Inflammatory macrophage treated with lipopolysaccharide for 1 hour (primary cell): ENCODE data around the gene PARP12.
"Not testable (repeated sequence)": the region's sequence is repeated elsewhere in the genome, so short reads cannot be mapped to it uniquely, and the experiment has no call there.

Experiments
- DNase-seq, 2 donors: peaks; one replicate each; pipeline ENCODE4 v3.0.0-alpha.2; 2020 to 2022

The PARP12 gene, protein sequence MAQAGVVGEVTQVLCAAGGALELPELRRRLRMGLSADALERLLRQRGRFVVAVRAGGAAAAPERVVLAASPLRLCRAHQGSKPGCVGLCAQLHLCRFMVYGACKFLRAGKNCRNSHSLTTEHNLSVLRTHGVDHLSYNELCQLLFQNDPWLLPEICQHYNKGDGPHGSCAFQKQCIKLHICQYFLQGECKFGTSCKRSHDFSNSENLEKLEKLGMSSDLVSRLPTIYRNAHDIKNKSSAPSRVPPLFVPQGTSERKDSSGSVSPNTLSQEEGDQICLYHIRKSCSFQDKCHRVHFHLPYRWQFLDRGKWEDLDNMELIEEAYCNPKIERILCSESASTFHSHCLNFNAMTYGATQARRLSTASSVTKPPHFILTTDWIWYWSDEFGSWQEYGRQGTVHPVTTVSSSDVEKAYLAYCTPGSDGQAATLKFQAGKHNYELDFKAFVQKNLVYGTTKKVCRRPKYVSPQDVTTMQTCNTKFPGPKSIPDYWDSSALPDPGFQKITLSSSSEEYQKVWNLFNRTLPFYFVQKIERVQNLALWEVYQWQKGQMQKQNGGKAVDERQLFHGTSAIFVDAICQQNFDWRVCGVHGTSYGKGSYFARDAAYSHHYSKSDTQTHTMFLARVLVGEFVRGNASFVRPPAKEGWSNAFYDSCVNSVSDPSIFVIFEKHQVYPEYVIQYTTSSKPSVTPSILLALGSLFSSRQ

GRCh38 chr7:140062528-140063299 lies at the start of gene PARP12:
Gene PARP12 (minus strand): TSS chr7:140062951. CDS start chr7:140062847, 104 bp downstream.
- DNase-seq = peak; percentile 92 to 95

GRCh38 chr7:140108777-140109176 lies 46.0 kb upstream of the PARP12 start:
- not testable (repeated sequence) for DNase-seq

- no peak for DNase-seq
These were observed 33.7 kb upstream of the PARP12 start for GRCh38 chr7:140096459-140096858.

- no peak for DNase-seq
These were observed 30.6 kb upstream of the PARP12 start for GRCh38 chr7:140093375-140093774.

DNA sequence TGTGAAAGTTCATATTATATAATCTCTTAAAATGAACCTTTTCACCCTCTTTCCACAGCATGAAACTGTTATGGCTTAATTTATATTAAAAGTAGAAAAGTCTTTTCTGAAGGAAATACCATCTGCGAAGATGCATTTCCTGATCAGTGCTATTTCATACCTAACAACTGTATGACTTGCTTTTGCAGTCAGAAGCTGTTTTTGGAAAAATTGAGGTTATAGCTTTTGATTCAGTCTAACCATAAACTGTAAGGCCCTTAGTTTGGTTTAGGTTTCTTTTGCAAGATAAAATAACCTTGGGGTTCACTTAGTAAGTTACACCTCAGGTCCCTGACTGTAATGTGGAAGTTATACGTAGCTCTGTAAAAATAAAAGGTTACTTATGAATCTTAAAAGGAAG lies 22.7 kb upstream of the PARP12 start:
- DNase-seq = no peak

DNA sequence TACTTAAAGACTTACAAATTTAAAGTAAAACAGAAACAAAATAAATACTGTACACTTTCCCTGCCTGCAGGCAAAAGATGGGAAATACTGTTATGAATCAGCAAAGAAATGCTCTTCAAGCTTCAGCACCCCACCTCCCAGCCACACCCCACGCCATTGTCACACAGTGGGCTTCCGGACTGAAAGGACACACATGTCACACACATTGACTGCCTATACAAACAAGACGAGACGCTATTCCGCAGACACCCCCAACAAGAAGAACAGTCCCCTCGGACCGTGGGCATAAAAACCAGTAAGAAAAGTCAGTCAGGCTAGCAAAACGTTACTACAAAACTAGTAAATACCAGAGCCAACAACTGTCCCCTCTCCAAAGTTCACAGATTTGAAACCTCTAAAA lies 22.2 kb upstream of the PARP12 start:
- no peak for DNase-seq

DNA sequence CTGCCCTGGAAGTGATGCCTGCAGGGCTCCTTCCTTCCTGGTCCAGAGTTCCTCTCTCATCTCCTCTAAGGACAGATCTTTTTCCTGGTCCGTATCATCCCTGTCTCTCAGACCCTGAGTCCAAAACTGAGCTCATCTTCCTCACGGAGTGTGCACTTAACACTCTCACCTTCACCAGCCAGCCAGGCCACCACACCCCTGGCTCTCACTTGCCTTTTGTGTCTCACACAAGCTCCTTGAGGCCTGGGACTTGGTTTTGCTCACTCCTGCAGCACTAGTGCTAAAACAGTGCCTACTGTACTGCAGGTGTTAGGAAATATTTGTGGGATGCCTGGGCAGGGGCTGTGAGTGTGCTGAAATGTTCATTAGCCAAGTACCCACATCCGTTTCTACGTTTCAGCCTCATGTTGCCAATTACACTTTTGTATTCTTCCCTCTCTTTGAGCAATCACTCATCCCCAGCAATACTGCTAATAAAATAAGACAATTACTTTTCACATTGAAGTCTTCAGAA lies 21.4 kb upstream of the PARP12 start:
- DNase-seq = no peak

- no peak for DNase-seq
These were observed 20.0 kb upstream of the PARP12 start for GRCh38 chr7:140082770-140083169.

GRCh38 chr7:140081774-140082425 lies 19.1 kb upstream of the PARP12 start:
- DNase-seq = no peak

DNA sequence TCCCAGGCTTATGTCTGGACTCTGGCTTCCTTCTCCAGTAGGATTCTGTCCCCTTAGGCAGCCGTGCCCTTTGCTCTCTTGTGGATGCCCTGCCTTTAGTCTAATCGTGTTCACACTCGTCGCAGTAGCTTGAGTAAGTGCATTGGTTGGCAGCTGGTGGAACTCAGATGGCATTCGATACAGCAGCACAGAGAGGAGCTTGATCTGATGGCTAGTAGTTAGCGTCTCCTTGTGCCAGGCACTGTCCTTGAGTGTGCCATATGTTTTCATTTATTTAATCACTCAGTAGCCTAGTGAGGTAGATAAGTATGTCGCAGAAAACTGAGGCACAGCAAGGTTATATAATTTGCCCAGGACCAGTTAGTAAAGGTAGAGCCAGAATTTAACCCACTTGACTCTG lies 18.2 kb upstream of the PARP12 start:
- DNase-seq = no peak

GRCh38 chr7:140079121-140079536 lies 16.4 kb upstream of the PARP12 start:
- DNase-seq = peak in 1 of 2 donors; percentile 13

DNA sequence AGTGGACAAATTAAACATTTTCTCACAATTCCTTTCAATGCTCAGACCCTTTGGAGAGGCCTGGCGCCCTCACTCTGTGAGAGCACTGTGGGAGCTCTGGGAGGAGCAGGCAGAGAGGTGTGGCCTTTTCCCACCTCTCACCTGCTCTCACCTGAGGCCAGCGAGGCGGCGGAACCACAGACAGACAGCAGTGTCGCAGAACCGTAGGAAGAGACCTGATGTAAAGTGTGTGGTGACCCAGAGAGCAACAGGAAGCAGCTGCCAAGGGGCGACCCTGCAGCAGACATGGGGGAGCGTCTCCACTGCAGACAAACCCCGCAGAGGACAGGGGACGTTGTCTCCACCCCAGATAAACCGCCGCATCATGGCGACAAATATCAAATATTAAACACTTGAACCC lies 15.6 kb upstream of the PARP12 start:
- DNase-seq = no peak

DNA sequence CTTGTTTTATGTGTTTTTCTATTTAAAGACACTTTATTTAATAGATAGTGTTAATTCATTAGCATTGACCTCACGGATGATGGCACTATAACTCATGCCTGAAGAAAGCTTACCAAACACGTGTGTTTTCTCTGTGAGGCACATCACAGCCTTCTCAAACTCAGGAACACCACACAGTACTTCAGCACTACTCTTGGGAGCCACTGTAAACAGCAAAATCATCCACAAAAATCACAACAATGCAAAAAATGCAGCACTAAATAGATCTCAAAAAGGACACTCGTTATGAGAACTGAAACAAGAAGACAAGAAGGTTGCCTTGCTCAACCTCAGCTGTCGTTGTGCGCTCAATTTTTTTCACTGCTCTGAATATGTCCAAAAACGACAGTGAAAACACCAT lies 12.0 kb upstream of the PARP12 start:
- DNase-seq = no peak

GRCh38 chr7:140070546-140070945 lies 7.8 kb upstream of the PARP12 start:
- DNase-seq = no peak

DNA sequence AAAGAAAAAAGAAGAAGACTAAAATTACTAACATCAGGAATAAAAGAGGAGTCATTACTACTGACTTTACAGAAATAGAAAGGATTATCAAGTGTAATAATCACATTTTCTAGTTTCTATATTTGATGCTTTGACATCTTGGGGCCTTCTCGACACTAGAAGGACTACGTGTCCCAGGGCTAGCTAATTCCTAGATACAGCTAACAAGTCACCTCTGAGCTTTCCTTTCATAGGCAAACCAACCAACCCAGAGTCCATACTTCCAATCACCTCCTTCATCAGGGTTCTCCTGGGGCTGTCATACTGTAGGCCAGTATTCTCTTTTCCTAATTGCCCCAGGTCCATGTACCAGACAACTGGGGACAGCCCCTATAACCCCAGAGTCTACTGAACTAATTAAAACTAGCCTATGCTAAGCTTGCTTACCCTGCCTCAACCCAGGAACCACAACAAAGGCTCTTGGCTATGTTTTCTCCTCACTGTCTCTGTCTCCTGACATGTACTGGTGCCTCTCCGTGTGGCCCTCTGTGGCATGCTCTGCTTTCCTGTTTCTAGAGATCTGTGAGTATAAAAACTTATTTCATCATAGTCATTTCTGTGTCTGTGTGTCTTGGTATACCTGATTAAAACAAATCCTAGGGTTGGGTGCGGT lies 6.7 kb upstream of the PARP12 start:
- DNase-seq = no peak

DNA sequence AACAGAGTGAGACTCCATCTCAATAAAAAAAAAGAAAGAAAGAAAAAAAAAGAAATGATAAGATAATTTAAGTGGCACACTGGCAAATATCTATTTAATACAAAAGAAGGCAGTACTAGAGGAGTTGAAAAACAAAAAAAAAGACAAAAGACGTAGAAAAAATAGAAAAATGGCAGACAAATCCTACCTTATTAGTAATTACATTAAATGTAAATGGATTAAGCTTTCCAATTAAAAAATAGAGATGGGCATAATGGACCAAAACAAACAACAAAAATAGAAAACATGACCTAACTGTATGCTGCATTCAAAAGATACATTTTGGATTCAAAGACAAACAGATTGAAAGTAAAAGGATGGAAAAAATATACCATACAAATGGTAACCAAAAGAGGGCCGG lies 5.3 kb upstream of the PARP12 start:
- DNase-seq = no peak

DNA sequence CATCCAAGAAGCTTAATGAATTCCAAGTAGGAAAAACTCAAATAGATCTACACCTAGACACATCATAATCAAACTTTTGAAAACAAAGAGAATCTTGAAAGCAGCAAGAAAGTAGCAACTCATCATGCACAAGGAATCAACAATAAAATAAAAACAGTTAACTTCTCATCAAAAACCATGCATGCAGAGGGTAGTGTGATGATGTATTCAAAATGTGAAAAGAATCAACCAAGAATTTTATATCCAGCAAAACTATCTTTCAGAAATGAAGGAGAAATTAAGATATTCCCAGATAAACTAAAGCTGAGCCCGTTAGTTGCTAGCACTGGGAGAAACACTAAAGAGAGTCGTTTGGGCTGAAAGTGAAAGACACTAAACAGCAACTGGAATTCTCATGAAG lies 4.3 kb upstream of the PARP12 start:
- DNase-seq = no peak

DNA sequence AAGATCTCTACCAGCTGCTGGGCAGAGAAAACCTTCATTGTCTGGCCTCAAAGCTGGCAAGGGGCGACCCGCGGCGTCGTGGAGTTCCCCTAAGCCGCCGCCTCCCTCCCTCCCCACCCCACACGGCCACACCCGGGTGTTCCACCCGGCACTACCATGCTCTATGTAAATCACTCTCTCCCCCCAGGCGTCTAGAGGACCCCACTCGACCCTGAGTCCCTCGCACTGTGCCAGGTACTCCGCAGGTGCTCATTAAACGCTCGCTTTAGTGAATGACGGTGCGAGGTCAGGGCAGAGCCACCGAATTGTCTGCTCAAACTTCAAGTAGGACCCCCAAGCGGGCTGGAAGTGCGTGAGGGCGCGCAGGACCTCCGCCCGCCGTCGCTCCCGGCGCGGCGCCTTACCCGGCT lies 628 bp downstream of the PARP12 start:
- DNase-seq = peak; percentile 57 to 64

DNA sequence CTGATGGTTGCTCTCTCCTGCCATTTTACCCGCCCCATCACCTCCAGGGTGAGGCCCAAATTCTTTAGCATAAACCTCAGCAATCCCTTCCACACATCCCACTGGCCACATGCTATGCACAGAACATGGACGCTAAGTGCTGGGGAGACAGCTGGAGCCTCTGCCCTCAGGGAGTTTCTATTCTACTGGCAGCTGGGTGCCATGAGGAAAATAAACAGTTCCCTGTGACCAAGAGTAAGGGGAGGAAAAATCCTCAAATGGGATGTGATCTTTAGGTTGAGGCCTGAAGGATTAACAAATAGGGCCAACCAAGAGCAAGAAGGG lies 1.2 kb downstream of the PARP12 start:
- DNase-seq = no peak

GRCh38 chr7:140060788-140061606 lies 1.8 kb downstream of the PARP12 start:
- no peak for DNase-seq

- no peak for DNase-seq
These were observed 2.5 kb downstream of the PARP12 start for GRCh38 chr7:140060243-140060630.
